Measurements from ENCODE around the gene SF3B5. TPM values are rescaled to one million over a fixed set of nuclear protein-coding genes. Genes with fewer than 3 reads are reported as not detected.

SF3B5 gene
- total and polyA plus RNA-seq, 4 donors, result 36.9 to 140 (median 125) TPM

DNA sequence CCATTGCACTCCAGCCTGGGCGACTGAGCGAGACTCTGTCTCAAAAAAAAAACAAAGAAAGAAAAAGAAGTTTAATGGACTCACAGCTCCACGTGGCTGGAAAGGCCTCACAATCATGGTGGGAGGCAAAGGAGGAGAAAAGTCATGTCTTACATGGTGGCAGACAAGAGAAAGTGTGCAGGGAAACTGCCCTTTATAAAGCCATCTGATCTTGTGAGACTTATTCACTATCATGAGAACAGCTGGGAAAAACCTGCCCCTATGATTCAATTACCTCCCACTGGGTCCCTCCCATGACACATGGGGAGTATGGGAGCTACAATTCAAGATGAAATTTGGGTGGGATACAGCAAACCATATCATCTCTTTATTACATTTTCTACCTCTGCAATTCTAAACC lies 25.9 kb downstream of the SF3B5 start:
- DNase-seq (ENCODE audit: low read depth in 4 of 6, low spot score in 6 of 6), result no peak
- Histone ChIP-seq H3K36me3 (ENCODE audit: control insufficient read depth, insufficient read depth, low read length) (no peaks in the 10 kb centered on the region), H3K4me1 (ENCODE audit: control insufficient read depth, insufficient read depth, low read length) (peaks cover 6% of the 10 kb centered on the region), H3K27ac (ENCODE audit: low read depth, low read length) (no peak overlapping the region), H3K4me3 (ENCODE audit: low read depth, low read length) (no peak overlapping the region), H3K9me3 (ENCODE audit: control insufficient read depth, insufficient read depth, low read length) (no peaks in the 10 kb centered on the region), H3K27me3 (ENCODE audit: control insufficient read depth, insufficient read depth, low read length) (peaks cover 26% of the 10 kb centered on the region)
- 65% methylated on average over 3 of the region's 3 CpGs for WGBS (ENCODE audit: insufficient coverage)

DNA sequence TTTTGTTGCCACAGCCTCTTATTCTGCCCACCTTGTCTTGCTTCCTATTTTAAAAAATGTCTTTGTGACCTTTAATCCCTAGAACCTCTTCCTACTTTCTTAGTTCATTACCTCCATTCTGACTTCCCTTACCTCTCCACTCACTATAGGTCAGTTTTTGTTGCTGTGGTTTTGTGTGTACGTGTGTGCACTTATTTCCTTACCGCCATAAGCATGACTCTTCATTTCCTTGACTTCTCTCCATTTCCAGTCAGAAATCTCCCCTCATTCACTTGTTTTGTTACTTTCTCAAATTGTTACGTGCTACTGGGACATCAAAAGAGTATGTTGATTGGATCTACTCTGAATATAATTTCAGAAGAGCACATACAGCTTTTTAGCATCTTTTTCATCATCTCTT lies 26.6 kb downstream of the SF3B5 start:
- Histone ChIP-seq H3K27me3 (ENCODE audit: control insufficient read depth, insufficient read depth, low read length) (peaks cover 28% of the 10 kb centered on the region), H3K36me3 (ENCODE audit: control insufficient read depth, insufficient read depth, low read length) (no peaks in the 10 kb centered on the region), H3K4me1 (ENCODE audit: control insufficient read depth, insufficient read depth, low read length) (peaks cover 8% of the 10 kb centered on the region), H3K9me3 (ENCODE audit: control insufficient read depth, insufficient read depth, low read length) (no peaks in the 10 kb centered on the region), H3K27ac (ENCODE audit: low read depth, low read length) (no peak overlapping the region), H3K4me3 (ENCODE audit: low read depth, low read length) (no peak overlapping the region)
- no peak for DNase-seq (ENCODE audit: low read depth in 4 of 6, low spot score in 6 of 6)
- WGBS (ENCODE audit: insufficient coverage), result no CpG with 5 or more reads among the region's 3 CpGs

DNA sequence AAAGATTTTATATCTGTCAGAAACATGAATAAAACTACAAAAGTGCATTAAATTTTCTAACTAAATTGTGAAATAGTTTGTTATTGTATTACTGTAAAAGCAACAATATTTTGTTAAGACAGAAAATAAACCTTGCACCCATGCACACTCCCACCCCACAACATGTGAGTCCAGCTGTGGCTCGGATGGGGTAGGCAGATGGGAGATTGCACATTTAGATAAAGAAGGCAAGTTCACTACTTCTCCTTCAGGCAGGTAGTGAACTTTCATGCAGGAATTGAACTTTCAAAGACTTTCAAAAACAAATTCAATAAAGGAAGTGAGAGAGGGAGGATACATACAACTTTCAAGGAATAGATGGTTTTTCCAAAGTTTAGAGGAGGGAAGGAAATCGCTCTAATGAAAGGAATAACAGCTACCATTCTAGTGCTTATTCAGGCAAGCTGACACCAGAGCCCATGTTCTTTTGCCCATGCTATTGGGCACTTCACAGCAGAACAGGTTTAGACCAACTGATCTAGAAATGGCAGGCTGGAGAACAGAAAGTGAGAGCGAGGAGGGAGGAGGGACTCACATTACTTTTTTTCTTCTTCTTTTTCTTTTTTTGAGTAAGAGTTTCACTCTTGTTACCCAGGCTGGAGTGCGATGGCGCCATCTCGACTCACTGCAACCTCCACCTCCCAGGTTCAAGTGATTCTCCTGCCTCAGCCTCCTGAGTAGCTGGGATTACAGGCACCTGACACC lies 28.5 kb downstream of the SF3B5 start:
- H3K4me3 ChIP-seq (ENCODE audit: low read depth, low read length), result no peak overlapping the region
- no peak for DNase-seq (ENCODE audit: low read depth in 4 of 6, low spot score in 6 of 6)
- H3K27me3 ChIP-seq (ENCODE audit: control insufficient read depth, insufficient read depth, low read length), result peaks cover 44% of the 10 kb centered on the region
- no peak overlapping the region for H3K27ac ChIP-seq (ENCODE audit: low read depth, low read length)
- WGBS (ENCODE audit: insufficient coverage), result no CpG with 5 or more reads among the region's 6 CpGs
- H3K4me1 ChIP-seq (ENCODE audit: control insufficient read depth, insufficient read depth, low read length), result peaks cover 15% of the 10 kb centered on the region
- H3K36me3 ChIP-seq (ENCODE audit: control insufficient read depth, insufficient read depth, low read length), result no peaks in the 10 kb centered on the region
- H3K9me3 ChIP-seq (ENCODE audit: control insufficient read depth, insufficient read depth, low read length), result no peaks in the 10 kb centered on the region

DNA sequence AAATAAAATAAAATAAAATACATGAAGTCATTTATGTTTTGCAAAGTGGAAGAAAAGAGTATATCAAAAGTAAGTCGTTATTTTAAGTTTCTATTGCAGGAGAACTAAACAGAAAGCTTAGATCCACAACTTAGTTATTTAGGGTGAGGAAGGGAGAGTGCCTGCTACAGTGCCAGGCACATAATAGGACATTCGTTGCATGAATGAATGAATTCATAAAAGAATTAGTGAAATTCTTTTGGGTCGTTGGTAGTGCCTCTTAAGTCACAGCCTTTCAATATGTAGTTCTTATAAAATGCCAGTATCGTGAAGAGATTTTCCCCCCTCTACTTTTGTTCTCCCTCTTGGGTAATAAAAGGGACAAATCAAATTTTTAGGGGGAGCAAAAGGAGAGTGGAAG lies 29.1 kb downstream of the SF3B5 start:
- no peaks in the 10 kb centered on the region for H3K36me3 ChIP-seq (ENCODE audit: control insufficient read depth, insufficient read depth, low read length)
- no peaks in the 10 kb centered on the region for H3K9me3 ChIP-seq (ENCODE audit: control insufficient read depth, insufficient read depth, low read length)
- H3K4me1 ChIP-seq (ENCODE audit: control insufficient read depth, insufficient read depth, low read length), result peaks cover 15% of the 10 kb centered on the region
- peaks cover 51% of the 10 kb centered on the region for H3K27me3 ChIP-seq (ENCODE audit: control insufficient read depth, insufficient read depth, low read length)
- DNase-seq (ENCODE audit: low read depth in 4 of 6, low spot score in 6 of 6), result no peak
- WGBS (ENCODE audit: insufficient coverage), result no CpG with 5 or more reads among the region's 4 CpGs
- H3K4me3 ChIP-seq (ENCODE audit: low read depth, low read length), result no peak overlapping the region
- H3K27ac ChIP-seq (ENCODE audit: low read depth, low read length), result no peak overlapping the region

DNA sequence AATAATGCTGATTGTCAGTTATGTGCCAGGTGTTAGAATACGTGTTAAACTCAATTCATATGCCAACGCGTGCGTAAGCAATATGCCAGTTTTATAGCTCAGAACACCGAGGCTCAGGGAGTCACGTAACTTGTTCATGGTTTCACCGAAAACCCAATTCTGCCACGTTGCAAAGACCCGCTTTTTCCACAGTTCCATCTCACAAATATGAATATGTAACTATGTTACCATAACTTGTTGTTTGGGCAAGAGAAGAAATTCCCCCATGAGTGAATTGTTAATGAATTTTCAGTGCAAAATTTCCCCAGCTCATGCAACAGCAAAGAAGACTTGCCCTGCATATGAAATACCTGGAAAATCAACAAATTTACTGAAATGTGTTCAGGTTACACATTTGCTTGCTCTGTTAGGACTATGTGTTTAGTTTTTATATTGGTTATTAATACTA lies 30.1 kb downstream of the SF3B5 start:
- Histone ChIP-seq H3K27ac (ENCODE audit: low read depth, low read length) (no peak overlapping the region), H3K27me3 (ENCODE audit: control insufficient read depth, insufficient read depth, low read length) (peaks cover 54% of the 10 kb centered on the region), H3K4me1 (ENCODE audit: control insufficient read depth, insufficient read depth, low read length) (peaks cover 15% of the 10 kb centered on the region), H3K4me3 (ENCODE audit: low read depth, low read length) (no peak overlapping the region), H3K9me3 (ENCODE audit: control insufficient read depth, insufficient read depth, low read length) (no peaks in the 10 kb centered on the region), H3K36me3 (ENCODE audit: control insufficient read depth, insufficient read depth, low read length) (no peaks in the 10 kb centered on the region)
- WGBS (ENCODE audit: insufficient coverage), result 26% methylated on average over 5 of the region's 9 CpGs
- peak in 1 of 6 donors; percentile 22 for DNase-seq (ENCODE audit: low read depth in 4 of 6, low spot score in 6 of 6)

DNA sequence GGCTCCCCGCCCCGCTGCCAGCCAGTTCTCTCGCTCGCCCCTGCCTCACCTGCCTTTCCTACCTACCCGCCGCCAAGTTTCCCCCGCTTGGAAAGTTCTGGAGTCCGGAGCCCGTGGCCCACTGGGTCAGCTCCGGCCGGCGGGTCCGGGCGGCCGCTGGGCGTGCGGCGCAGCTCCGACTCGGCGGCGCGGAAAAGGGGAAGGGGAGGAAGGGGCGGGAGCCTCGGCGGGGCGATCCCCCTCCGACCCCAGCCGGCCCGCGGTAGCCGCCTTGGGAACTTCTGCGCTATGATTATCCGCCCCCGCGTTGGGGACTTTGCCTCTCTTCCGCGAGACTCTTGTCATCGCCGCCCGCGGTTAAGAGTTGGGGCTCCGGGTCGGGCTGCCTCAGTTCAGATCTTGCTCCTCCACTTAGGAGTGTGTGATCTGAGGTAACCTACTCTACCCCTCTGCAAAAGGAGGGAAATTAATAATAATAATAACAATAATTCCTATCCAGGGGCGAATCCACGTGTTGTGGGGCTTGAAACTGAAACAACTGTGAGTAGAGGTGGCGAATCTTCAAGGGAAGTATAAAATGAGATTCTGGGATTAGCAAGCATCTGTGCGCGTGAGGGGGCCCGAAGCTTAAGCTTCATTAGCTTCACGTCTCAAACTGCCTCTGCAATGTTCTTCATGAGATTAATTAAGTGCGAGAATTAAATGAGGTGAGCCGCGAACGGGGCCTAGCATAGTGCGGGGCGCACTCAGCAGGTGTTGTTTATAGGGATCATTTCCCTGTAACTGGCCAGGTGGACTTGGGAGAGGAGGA lies 30.8 kb downstream of the SF3B5 start:
- peak in 3 of 6 donors; percentile 28 to 82 (median 35) for DNase-seq (ENCODE audit: low read depth in 4 of 6, low spot score in 6 of 6)
- under 1% methylated on average over 48 of the region's 57 CpGs for WGBS (ENCODE audit: insufficient coverage)
- Histone ChIP-seq H3K4me1 (ENCODE audit: control insufficient read depth, insufficient read depth, low read length) (peaks cover 15% of the 10 kb centered on the region), H3K9me3 (ENCODE audit: control insufficient read depth, insufficient read depth, low read length) (no peaks in the 10 kb centered on the region), H3K36me3 (ENCODE audit: control insufficient read depth, insufficient read depth, low read length) (no peaks in the 10 kb centered on the region), H3K4me3 (ENCODE audit: low read depth, low read length) (peak overlapping the region; percentile 63), H3K27me3 (ENCODE audit: control insufficient read depth, insufficient read depth, low read length) (peaks cover 54% of the 10 kb centered on the region), H3K27ac (ENCODE audit: low read depth, low read length) (no peak overlapping the region)

DNA sequence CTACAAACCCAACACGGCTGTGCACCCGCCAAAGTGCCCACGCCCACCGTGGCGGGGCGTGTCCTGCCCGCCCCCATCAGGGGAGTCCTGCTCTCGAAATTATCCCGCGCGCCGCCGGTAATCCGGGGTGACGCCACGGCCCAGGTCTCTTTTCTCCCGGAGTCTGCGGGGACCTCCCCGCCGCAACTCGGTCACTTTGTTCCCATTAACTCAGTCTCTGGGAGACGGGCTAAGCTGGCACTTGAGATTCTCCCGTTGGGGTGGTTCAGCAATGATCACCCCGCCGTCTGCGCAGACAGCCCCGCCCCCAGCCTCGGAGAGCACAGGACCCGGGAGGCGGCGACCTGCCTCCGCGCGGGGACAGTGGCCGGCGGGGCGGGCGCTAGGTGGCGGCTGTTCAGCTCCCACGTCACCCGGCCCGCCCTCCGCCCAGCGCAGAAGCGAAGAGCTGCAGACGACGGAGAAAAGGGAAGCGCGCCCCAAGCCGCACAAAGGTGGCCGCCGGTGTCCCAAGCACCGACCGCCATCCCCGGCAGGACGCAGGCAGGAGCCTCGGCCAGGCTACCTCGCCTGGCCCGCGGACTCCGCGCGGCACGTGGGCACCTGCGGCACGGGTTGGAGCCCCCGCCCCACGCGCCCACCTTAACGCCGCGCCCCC lies 31.5 kb downstream of the SF3B5 start:
- Histone ChIP-seq H3K9me3 (ENCODE audit: control insufficient read depth, insufficient read depth, low read length) (no peaks in the 10 kb centered on the region), H3K4me3 (ENCODE audit: low read depth, low read length) (peak overlapping the region; percentile 63), H3K27me3 (ENCODE audit: control insufficient read depth, insufficient read depth, low read length) (peaks cover 54% of the 10 kb centered on the region), H3K4me1 (ENCODE audit: control insufficient read depth, insufficient read depth, low read length) (peaks cover 15% of the 10 kb centered on the region), H3K27ac (ENCODE audit: low read depth, low read length) (no peak overlapping the region), H3K36me3 (ENCODE audit: control insufficient read depth, insufficient read depth, low read length) (no peaks in the 10 kb centered on the region)
- WGBS (ENCODE audit: insufficient coverage), result under 1% methylated on average over 72 of the region's 72 CpGs
- DNase-seq (ENCODE audit: low read depth in 4 of 6, low spot score in 6 of 6), result peak in 3 of 6 donors; percentile 26 to 86 (median 81)

DNA sequence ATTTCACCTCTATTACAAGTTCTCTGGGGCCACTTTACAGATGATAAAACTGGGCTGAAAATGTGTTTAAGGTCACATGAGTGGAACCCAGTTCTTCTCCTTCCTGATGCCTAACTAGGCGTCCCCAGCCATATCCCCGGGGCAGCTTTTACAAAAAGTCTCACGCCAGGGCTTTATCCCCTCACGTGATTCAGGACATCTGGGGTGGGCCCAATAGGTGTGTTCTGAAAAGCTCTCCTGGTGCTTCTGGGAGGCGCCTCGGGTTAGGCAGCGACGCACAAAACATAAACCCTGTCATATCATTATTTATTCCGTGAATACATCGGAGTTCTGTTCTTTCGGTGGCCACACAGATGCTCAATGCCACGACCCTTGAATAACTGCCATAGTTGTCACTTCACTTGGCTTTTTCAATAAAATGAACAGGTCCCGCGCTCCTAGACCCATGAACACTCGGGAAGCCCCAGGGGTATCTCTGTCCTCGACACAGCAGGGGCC lies 32.1 kb downstream of the SF3B5 start:
- Histone ChIP-seq H3K36me3 (ENCODE audit: control insufficient read depth, insufficient read depth, low read length) (no peaks in the 10 kb centered on the region), H3K9me3 (ENCODE audit: control insufficient read depth, insufficient read depth, low read length) (no peaks in the 10 kb centered on the region), H3K27me3 (ENCODE audit: control insufficient read depth, insufficient read depth, low read length) (peaks cover 54% of the 10 kb centered on the region), H3K4me3 (ENCODE audit: low read depth, low read length) (peak overlapping the region; percentile 63), H3K4me1 (ENCODE audit: control insufficient read depth, insufficient read depth, low read length) (peaks cover 15% of the 10 kb centered on the region), H3K27ac (ENCODE audit: low read depth, low read length) (no peak overlapping the region)
- peak in 1 of 6 donors; percentile 8 for DNase-seq (ENCODE audit: low read depth in 4 of 6, low spot score in 6 of 6)
- 0% methylated on average over 16 of the region's 16 CpGs for WGBS (ENCODE audit: insufficient coverage)

DNA sequence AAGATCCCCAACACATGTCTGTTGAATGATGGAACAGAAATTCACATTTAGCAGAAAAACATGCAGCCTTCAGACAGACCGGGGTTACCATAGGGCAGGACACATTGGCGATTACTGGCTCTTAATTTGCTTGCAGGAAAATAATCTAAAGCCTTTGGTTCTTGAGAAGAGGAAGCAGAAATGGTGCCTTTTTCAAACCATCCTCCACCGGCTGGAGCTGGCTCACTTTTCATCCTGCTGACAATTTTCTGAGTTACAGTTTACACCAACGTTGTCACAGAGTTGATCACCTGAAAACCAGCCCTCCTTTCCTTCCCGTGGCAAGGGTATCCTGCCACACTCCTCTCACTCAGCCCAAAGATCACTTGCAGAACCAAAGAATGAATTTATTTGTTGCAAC lies 32.6 kb downstream of the SF3B5 start:
- DNase-seq (ENCODE audit: low read depth in 4 of 6, low spot score in 6 of 6), result no peak
- 36% methylated on average over 5 of the region's 5 CpGs for WGBS (ENCODE audit: insufficient coverage)

More for the DNA sequence above, 32.6 kb downstream of the SF3B5 start:
- Histone ChIP-seq H3K4me1 (ENCODE audit: control insufficient read depth, insufficient read depth, low read length) (peaks cover 15% of the 10 kb centered on the region), H3K36me3 (ENCODE audit: control insufficient read depth, insufficient read depth, low read length) (no peaks in the 10 kb centered on the region), H3K4me3 (ENCODE audit: low read depth, low read length) (no peak overlapping the region), H3K9me3 (ENCODE audit: control insufficient read depth, insufficient read depth, low read length) (no peaks in the 10 kb centered on the region), H3K27me3 (ENCODE audit: control insufficient read depth, insufficient read depth, low read length) (peaks cover 54% of the 10 kb centered on the region), H3K27ac (ENCODE audit: low read depth, low read length) (no peak overlapping the region)
